Measurements from ENCODE around the gene MAST1.

MAST1 gene

GRCh38 chr19:12872255-12872654, 33.9 kb downstream of the MAST1 start:
- H2AFZ ChIP-seq (ENCODE audit: low read length) = no peak overlapping the region

DNA sequence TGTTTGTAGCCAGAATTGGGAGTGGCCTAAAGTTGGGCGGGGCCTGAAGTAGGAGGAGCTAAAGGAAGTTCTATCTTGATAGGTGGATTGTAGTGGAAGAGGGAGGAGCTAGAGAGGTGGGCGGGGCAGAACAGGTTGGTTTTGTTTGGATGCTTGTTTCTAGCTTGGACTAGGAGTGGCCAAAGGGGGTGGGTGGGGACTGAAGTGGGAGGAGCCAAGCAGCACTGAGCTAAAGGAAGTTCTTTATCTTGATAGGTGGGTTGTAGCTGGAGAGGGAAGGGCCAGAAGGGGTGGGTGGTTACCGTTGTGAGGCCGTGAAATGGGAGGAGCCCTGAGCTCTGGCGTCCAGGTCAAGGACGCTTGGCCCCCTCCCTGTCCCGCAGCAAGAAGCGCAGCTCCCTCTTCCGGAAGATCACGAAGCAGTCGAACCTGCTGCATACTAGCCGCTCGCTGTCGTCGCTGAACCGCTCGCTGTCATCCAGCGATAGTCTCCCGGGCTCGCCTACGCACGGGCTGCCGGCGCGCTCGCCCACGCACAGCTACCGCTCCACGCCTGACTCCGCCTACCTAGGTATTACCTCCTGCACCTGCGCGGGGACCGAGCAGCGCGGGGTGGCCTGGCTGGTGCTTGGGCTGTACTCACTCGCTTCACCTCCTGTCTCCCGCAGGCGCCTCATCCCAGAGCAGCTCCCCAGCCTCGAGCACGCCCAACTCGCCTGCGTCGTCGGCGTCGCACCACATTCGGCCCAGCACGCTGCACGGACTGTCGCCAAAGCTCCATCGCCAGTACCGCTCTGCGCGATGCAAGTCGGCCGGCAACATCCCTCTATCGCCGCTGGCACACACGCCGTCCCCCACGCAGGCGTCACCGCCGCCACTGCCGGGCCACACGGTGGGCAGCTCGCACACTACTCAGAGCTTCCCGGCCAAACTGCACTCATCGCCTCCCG, 34.9 kb downstream of the MAST1 start:
- Histone ChIP-seq H4K20me1 (ENCODE audit: insufficient read depth, low read length, poor library complexity, severe bottlenecking) (no peaks in the 10 kb centered on the region), H3K4me3 (ENCODE audit: low read length, poor library complexity, severe bottlenecking) (no peak overlapping the region), H2AFZ (ENCODE audit: low read length) (no peak overlapping the region), H3K4me1 (ENCODE audit: insufficient read depth, low read length, poor library complexity, severe bottlenecking) (peaks cover 4% of the 10 kb centered on the region), H3K27me3 (ENCODE audit: insufficient read depth, low read length, poor library complexity, severe bottlenecking) (no peaks in the 10 kb centered on the region), H3K9me3 (ENCODE audit: insufficient read depth, low read depth, low read length) (no peaks in the 10 kb centered on the region), H3F3A (ENCODE audit: low read depth) (no peaks in the 10 kb centered on the region), H3K9me2 (replicated peaks; ENCODE audit: low read depth, low read length) (no peaks in the 10 kb centered on the region), H3K9ac (ENCODE audit: low read depth, low read length, poor library complexity, severe bottlenecking) (no peak overlapping the region), H3K36me3 (ENCODE audit: insufficient read depth, low read length) (no peaks in the 10 kb centered on the region), H3K4me2 (ENCODE audit: low read depth, low read length, poor library complexity, severe bottlenecking) (no peak overlapping the region), H3K79me2 (ENCODE audit: insufficient read depth, low read length) (peaks cover 3% of the 10 kb centered on the region; the same call in 1 of the 2 replicates)
- TF ChIP-seq, protein P1, sequence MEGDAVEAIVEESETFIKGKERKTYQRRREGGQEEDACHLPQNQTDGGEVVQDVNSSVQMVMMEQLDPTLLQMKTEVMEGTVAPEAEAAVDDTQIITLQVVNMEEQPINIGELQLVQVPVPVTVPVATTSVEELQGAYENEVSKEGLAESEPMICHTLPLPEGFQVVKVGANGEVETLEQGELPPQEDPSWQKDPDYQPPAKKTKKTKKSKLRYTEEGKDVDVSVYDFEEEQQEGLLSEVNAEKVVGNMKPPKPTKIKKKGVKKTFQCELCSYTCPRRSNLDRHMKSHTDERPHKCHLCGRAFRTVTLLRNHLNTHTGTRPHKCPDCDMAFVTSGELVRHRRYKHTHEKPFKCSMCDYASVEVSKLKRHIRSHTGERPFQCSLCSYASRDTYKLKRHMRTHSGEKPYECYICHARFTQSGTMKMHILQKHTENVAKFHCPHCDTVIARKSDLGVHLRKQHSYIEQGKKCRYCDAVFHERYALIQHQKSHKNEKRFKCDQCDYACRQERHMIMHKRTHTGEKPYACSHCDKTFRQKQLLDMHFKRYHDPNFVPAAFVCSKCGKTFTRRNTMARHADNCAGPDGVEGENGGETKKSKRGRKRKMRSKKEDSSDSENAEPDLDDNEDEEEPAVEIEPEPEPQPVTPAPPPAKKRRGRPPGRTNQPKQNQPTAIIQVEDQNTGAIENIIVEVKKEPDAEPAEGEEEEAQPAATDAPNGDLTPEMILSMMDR (conservative IDR thresholded peaks at IDR 0.05; ENCODE audit: low read length) = no peak
- no peak for TF ChIP-seq EZH2phosphoT487 (IDR thresholded peaks at IDR 0.05; ENCODE audit: borderline replicate concordance)

More at GRCh38 chr19:12872255-12872654, 33.9 kb downstream of the MAST1 start:
- Histone ChIP-seq H3K9me3 (ENCODE audit: insufficient read depth, low read depth, low read length) (no peaks in the 10 kb centered on the region), H3K9ac (ENCODE audit: low read depth, low read length, poor library complexity, severe bottlenecking) (no peak overlapping the region), H3F3A (ENCODE audit: low read depth) (no peaks in the 10 kb centered on the region), H3K36me3 (ENCODE audit: insufficient read depth, low read length) (no peaks in the 10 kb centered on the region), H3K4me1 (ENCODE audit: insufficient read depth, low read length, poor library complexity, severe bottlenecking) (peaks cover 8% of the 10 kb centered on the region), H3K79me2 (ENCODE audit: insufficient read depth, low read length) (peaks cover 5% of the 10 kb centered on the region; the same call in 1 of the 2 replicates), H3K4me3 (ENCODE audit: low read length, poor library complexity, severe bottlenecking) (no peak overlapping the region), H4K20me1 (ENCODE audit: insufficient read depth, low read length, poor library complexity, severe bottlenecking) (no peaks in the 10 kb centered on the region), H3K4me2 (ENCODE audit: low read depth, low read length, poor library complexity, severe bottlenecking) (no peak overlapping the region), H3K9me2 (replicated peaks; ENCODE audit: low read depth, low read length) (no peaks in the 10 kb centered on the region), H3K27me3 (ENCODE audit: insufficient read depth, low read length, poor library complexity, severe bottlenecking) (no peaks in the 10 kb centered on the region)
- TF ChIP-seq, protein P1 (conservative IDR thresholded peaks at IDR 0.05; ENCODE audit: low read length) = no peak
- TF ChIP-seq EZH2phosphoT487 (IDR thresholded peaks at IDR 0.05; ENCODE audit: borderline replicate concordance) = no peak

DNA sequence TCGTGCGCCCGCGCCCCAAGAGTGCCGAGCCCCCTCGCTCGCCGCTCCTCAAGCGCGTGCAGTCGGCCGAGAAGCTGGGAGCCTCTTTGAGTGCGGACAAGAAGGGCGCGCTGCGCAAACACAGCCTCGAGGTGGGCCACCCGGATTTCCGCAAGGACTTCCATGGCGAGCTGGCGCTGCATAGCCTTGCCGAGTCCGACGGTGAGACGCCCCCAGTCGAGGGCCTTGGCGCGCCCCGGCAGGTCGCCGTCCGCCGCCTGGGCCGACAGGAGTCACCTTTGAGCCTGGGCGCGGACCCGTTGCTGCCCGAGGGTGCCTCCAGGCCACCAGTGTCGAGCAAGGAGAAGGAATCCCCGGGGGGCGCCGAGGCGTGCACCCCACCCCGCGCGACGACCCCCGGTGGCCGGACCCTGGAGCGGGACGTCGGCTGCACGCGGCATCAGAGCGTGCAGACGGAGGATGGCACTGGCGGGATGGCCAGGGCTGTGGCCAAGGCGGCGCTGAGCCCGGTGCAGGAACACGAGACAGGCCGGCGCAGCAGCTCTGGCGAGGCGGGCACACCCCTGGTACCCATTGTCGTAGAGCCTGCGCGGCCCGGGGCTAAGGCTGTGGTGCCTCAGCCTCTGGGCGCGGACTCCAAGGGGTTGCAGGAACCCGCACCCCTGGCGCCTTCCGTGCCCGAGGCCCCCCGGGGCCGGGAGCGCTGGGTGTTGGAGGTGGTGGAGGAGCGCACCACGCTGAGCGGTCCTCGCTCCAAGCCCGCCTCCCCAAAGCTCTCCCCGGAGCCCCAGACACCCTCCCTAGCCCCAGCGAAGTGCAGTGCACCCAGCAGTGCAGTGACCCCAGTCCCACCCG, 35.8 kb downstream of the MAST1 start:
- H3K9ac ChIP-seq (ENCODE audit: low read depth, low read length, poor library complexity, severe bottlenecking) = no peak overlapping the region
- H3K4me2 ChIP-seq (ENCODE audit: low read depth, low read length, poor library complexity, severe bottlenecking) = no peak overlapping the region
- no peak overlapping the region for H3K4me3 ChIP-seq (ENCODE audit: low read length, poor library complexity, severe bottlenecking)
- H3K9me3 ChIP-seq (ENCODE audit: insufficient read depth, low read depth, low read length) = no peaks in the 10 kb centered on the region
- H3K79me2 ChIP-seq (ENCODE audit: insufficient read depth, low read length) = no peaks in the 10 kb centered on the region
- H4K20me1 ChIP-seq (ENCODE audit: insufficient read depth, low read length, poor library complexity, severe bottlenecking) = no peaks in the 10 kb centered on the region
- no peaks in the 10 kb centered on the region for H3F3A ChIP-seq (ENCODE audit: low read depth)
- no peaks in the 10 kb centered on the region for H3K9me2 ChIP-seq (replicated peaks; ENCODE audit: low read depth, low read length)
- H3K4me1 ChIP-seq (ENCODE audit: insufficient read depth, low read length, poor library complexity, severe bottlenecking) = no peaks in the 10 kb centered on the region
- H3K27me3 ChIP-seq (ENCODE audit: insufficient read depth, low read length, poor library complexity, severe bottlenecking) = no peaks in the 10 kb centered on the region
- no peaks in the 10 kb centered on the region for H3K36me3 ChIP-seq (ENCODE audit: insufficient read depth, low read length)
- TF ChIP-seq, protein P1 (conservative IDR thresholded peaks at IDR 0.05; ENCODE audit: low read length) = no peak
- no peak for TF ChIP-seq EZH2phosphoT487 (IDR thresholded peaks at IDR 0.05; ENCODE audit: borderline replicate concordance)
- no peak overlapping the region for H2AFZ ChIP-seq (ENCODE audit: low read length)
